NCI-H2196 (cell line): ENCODE data around the gene BCL7A.
A peak's percentile ranks its signal among the peaks of the same experiment; 100 is the strongest.
"Not testable (repeated sequence)": the region's sequence is repeated elsewhere in the genome, so short reads cannot be mapped to it uniquely, and the experiment has no call there.

Experiments used
- DNase-seq: peaks from one replicate; lab custom pipeline; 2025; ENCODE audit not compliant: unreplicated experiment; lab: John Stamatoyannopoulos, UW

BCL7A gene

DNA sequence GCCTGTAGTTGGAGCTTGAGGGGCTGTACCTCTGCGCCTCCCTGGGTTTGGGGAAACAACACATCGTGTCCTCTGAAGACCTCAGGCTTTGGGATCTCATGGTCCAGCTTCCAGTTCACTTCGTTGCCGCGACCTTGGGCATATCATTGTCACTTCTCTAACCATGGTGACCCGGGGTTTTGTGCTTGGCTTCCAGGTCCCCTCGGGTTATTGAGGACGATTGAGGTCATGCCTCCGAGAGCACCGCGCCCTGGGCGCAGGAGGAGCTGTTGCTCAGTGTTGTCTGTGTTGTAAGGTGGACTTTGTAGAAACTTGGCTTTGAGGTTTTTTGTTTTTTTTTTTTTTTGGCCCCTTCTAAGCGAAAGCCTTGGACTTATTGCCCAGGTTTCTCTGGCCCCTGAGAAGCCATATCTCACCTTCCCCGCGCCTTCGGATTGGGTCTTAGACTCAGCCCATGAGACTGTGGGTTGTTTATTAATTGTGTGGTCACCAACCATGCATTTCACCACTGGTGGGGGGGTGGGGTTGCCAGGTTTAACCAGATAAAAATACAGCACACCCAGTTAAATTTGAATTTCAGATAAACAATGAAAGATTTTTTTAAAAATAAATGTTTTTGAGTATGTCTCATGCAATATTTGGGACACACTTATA is 2.6 kb downstream of the BCL7A start:
- no peak for DNase-seq

DNA sequence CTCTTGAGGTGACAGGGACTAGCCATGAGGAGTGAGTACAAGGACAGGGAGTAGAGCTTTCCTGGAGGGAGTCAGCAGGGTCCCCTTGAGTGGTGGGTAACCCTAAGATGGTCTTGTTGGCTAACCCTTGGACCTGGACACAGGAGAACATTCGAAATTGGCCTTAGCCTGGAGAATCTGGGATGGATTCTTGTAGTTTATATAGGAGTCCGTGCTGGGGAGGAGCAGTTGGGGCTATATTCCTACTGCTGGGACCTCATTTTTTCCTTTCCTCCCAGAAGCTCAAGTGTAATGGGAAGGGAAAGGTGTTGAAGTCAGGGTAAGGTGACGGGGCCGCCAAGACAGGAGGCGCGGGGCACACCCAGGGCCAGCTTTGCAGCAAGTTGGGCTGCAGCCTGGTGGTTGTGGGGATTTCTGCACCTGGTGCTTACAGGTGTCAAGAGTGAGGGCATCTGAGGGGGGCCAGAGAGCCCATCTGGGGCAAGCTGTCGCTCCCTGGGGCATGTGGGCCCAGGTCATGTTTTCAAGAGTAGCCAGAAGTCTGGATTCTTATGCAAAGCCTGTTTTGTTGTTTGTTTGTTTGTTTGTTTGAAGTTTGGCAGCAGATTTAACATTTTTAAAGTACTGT is 5.1 kb downstream of the BCL7A start:
- no peak for DNase-seq

DNA sequence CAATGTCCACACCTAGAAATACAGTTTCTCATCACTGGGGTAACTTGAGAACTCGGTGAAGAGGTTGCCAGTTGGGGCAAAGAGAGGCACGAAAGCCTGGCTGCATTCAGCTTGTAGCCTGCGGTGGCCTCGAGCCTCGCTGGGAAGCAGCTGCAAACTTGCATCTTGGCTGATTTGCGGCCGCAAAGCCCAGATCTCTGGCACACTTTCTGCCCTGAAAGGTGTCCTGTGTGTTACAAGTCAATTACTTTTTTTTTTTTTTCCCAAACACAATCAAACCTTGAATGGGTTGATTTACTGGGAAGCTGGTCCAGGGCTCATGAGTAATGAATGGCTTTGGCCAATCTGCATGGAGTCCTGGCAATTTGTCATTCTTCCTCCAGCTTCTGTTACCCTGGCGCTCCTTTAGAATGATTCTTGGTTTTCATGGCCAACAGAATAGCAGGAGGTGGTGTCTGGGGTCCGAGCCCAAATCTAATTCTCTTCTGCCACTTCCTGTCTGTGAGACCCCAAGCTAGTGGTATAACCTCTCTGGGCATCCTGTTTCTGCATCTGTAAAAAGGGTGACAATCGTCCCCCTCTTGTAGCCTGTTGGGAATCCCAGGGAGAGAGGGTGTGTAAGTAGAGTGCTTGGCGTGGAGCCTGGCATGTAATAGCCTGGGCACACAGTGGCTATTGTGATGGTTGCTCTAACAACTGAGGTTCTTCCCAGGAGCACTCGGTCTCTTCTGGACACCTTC is 6.7 kb downstream of the BCL7A start:
- peak; percentile 25 for DNase-seq

DNA sequence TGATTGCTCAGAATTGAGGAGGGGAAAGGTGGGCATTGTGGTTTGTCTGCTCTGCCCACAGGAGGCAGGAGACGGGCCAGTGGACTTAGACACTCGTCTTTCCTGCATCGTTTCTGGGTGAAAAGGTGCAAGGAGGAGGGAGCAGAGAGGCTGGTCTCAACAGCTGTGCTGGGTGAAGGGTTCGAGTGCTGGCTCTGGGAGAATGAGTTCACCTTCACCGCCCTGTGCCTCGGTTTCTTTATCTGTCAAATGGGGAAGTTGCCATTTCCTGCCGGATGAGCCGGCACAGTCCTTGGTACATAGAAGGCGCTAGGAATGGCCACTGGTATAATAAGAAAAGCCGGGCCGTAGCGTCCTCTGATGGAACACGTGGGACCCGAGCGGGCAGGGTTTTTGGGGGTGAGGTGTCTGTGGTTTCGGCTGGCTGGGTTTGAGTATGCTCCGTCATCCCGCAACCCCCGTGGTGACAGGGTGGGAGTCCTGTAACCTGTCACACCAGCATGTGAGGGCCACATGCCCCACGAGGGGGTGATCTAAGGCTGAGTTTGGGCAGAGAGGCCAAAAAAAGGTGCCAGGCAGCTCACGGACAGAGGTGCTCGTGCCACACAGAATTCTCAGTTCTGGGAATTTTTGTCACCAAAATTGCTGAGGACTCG is 7.3 kb downstream of the BCL7A start:
- no peak for DNase-seq

DNA sequence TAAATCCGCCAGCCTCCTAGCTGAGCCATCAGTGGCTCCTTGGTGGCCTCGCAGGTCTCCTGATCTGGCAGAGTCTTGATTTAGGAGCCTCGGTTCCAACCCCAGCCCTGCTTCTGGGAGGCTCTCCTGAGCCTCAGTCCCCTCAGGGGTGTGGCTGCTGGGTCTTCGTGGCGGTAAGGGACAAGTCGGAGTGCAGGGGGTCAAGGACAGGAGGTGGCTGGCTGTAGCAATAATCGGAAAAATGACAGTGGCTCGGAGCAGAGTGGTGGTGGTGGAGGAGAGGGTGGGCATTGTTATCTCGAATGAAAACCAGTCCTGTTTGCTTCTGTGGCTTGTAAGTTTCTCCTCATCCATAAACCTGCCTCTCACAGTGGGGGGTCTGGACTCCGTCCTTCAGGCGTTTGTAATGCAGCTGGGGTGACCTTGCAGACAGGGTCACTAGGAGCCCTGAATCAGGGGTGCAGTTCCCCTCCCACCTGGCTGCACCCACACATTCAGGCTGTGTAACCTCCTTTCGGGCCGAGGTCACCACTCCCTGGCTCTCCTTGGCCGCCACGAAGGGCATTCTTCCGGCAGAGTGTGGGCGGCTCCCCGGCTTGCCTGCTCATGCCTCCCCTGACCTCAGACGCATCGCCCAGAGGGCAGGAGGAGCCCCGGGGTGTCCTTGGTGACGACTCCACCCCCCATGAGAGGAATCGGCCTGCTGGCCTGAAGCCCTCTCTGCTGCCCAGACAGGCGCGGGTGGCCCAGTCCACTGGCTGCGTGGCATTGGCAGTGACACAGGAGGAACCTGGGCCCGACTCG is 8.1 kb downstream of the BCL7A start:
- DNase-seq, result no peak

DNA sequence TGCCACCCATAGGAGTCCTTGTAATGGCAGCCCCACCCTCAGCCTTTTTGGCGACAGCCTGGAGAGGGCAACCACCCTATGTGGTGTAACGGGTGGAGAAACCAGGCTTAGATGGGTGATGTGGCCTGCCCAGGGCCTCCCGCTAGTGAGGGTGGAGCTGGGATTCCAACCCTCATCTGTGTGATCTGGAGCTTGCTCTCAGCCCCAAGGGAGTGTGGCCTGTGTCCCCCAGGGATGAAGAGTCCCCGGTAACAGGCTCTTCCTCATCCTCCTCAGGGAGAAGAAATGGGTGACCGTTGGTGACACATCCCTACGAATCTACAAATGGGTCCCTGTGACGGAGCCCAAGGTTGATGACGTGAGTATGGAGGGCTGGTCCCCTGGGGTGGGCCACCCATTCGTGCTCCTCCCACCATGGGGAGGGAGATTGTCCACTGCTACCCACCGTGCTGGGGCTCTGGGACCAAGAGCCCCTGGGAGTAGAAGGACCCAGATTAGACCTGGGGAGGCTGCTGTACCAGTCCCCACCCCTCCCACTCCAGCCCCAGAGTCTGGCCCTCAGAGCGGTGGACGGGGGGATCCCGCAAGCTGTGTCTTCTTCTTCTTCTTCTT is 8.8 kb downstream of the BCL7A start:
- no peak for DNase-seq

DNA sequence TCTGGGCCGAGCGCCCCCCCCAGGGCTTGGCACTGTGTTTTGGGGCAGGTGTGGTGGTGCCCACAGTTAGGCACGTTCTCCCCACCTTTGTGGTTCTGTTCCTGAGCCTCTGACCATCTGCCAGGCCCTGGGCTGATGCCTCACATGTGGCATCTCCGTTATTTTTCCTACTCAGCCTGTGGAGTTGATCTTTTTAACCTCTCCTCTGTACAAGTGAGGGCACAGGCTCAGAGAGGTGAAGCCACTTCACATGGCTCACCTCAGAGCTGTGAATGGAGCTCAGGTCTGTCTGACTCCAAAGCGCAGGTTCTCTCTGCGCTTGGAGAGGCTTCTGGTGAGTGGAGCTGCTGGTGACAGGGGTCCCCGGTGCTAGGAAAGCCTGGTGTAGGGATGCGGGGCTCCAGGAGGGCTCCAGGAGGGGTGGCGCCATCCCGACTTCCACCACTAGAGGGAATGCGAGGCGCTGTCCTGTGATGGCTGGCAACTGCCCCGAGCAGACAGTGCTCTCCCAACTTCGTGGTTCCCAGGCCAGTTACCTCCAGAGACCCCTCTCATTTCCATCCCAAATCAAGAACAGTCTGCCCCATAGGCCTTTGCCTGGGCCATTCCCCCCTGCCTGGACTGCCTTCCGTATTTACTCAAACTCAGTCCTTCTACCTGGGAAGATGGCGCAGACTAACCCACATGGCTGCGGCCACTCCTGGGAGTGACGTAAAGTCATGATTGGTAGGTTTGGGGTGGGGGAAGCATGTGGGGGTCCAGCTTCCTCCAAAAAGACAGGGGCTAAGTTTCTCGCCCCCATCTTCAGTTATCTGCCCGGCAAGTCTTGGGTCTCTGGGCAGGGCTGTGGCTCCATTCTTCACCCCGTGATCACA is 9.9 kb downstream of the BCL7A start:
- peak; percentile 33 for DNase-seq

DNA sequence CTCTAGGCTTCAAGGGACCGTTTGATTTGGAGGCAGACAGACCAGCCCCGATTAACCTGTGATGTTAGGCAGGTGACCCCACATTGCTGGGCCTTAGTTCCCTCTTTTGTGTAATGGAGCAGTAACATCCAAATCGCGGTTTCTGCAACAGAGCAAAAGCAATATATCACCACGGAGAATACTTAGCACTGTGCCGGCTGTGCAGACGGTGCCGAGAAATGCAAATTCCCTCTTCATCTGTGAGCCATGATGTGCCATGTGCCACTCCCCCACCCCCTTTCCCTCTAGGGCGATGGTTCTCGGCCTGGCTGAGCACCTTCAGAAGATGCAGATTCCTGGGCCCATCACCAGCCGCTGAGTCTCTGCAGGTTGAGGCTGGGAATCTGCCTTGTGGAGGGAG is 10.9 kb downstream of the BCL7A start:
- no peak for DNase-seq

DNA sequence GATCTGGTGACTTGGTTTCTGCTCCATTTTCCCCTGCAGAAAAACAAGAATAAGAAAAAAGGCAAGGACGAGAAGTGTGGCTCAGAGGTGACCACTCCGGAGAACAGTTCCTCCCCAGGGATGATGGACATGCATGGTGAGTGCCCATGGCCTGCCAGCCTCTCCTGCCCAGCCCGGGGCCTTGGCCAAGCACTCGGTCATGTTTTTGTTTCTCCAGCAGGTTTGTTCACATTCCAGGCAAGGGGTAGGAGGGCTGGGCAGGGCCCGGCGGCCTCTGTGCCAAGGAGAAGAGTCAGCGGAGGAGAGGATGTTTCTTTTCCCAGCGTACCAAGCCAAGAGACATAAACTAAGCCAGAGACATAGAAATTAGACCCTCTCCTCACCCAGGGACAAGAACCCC is 13.6 kb downstream of the BCL7A start:
- no peak for DNase-seq

DNA sequence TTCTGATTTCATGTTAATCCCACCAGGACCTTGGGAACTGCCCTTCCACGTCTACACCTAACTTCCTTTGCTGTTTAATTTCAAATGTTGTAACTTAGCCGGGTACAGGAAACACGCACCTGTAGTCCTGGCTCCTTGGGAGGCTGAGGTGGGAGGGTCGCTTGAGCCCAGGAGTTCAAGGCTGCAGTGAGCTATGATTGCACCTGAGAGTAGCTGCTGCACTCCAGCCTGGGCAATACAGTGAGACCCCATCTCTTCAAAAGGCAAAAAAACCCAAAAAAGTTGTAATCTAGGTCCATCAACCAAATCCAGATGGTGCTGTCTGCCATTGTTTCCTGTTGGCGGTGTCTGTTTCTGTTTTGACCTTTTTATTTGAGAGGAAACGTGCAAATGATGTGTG is 14.5 kb downstream of the BCL7A start:
- DNase-seq, result no peak

DNA sequence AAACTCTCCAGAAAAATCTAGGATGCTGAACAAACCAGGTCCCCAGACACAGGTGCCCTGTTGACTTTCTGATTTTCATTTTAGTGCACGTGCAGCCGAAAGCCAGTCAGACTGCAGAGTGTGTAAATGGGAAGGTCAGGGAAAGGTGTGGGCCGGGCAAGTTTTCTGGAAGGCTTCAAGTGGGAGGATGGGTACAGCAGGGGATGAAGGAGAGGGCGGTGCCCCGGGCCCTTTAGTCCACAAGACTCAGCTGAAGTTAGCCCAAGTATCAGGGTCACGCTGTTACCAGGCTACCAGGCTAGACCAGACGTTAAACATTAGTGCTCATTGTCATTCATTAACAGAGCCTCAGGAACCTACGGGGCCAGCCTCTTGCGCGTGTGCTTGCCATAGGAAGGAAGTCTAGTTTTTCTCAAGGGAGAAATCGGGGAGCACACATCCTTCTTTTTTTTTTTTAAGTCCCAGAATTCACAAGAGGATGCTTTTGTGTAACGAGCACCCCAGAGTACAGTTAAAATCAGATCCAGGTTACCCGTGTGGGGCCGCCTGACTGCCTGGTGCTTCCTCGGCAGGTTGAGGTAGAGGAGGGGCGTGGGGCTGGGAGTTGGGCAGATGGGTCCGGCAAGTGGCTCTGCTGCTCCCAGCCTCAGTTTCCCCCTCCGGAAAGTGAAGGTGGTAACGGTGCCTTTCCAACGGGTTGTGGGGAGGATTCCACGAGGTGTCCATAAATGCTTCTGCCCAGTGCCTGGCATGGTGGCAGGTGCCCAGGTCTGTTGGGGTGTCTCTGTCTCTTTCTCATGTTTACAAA is 19.1 kb downstream of the BCL7A start:
- DNase-seq, result no peak

DNA sequence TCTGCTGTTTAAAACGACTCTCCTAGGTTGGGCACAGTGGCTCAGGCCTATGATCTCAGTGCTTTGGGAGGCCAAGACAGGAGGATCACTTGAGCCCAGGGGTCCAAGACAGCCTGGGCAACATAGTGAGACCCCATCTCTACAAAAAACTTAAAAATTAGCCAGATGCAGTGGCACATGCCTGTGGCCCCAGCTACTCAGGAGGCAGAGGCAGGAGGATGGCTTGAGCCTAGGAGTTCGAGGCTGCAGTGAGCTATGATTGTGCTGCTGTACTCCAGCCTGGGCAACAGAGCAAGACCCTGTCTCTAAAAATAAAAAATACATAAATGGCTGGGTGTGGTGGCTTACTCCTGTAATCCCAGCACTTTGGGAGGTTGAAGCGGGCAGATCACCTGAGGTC is 19.8 kb downstream of the BCL7A start:
- not testable (repeated sequence) for DNase-seq

DNA sequence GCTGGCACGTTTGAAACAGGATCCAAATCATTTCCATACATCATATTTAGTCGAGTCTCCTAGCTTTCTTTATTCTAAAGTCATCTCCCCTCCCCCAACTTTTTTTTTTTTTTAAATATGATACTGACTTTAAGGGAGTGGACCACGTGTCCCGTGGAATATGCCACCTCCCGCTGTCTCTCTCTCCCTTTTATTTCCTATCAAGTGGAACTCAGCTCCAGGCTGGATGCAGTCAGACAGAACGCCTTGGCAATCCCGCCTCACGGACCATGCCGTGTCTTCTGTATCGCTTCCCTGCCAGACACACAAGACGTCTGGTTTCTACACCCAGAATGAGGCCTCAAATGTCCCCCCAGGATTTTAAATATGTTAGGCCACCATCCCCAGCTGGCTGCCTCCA is 21.2 kb downstream of the BCL7A start:
- DNase-seq, result no peak

DNA sequence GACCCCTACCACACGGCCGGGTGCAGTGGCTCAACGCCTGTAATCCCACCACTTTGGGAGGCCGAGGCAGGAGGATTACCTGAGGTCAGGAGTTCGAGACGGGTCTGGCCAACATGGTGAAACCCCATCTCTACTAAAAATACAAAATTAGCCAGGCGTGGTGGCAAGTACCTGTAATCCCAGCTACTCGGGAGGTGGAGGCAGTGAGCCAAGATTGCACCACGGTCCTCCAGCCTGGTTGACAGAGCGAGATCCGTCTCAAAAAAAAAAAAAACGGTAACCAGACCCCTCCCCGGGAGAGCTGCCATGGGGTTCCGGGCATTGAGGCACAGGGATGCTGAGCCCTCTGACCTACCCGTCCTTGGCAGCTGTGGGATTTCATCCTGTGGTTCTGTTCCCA is 21.8 kb downstream of the BCL7A start:
- no peak for DNase-seq

DNA sequence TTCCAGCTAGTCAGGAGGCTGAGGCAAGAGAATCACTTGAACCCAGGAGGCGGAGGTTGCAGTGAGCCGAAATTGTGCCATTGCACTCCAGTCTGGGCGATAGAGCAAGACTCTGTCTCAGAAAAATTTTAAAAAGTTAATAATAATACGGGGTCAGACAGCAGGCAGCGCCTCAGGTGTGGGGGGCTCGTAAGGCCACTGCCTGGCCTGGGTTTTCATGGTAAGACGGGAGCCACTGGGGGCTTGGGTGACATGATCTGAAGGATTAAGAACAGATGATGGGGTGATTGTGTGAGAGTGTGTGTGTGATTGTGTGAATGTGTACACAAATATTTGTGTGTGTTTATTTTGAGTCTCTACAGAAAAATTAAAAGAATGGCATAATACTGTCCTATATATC is 23.6 kb downstream of the BCL7A start:
- no peak for DNase-seq

DNA sequence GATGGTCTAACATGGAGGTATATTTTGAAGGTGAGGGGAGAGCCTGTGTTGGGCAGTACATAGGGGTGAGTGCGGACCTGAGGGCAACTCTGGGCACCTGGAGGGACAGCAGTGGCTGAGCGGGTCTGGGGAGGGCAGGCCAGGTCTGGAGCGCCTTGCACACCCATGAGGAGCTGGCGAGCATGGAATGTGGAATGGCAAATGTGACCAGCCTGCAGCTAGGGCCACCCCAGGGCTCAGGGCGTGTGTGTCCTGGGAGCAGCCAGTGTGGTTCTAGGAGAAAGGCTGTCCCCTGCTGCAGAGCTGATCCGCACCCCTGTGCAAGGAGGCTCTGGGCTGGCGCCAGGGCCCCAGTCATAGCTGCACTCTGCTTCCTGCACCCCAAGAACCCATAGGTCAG is 24.5 kb downstream of the BCL7A start:
- DNase-seq, result no peak

DNA sequence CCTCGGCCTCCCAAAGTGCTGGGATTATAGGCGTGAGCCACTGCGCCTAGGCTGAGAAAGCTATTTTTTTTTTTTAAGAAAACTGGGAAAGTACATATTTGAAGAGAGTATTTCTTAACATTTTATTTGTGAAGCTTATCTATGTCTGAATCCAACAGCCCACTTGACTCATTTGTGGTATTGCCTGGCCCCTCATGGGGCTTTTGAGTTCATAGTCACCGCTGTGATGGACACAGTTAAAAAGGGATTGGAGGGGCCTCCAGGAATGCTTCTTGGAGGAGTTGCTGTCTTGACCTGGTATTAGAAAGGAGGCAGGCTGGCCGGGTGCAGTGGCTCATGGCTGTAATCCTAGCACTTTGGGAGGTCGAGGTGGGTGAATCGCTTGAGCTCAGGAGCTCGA is 26.5 kb downstream of the BCL7A start:
- DNase-seq, result no peak

DNA sequence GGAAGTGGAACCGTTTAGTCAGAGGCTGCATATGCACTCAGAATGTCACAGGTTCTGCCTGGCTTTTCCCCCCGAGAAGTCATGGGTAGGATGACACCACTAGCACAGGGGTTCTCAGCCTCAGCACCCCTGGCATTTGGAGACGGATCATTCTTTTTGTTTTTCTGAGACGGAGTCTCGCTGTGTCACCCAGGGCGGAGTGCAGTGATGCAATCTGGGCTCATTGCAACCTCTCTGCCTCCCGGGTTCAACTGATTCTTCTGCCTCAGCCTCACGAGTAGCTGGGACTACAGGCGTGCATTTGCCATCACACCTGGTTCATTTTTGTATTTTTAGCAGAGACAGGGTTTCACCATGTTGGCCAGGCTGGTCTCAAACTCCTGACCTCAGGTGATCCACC is 28.1 kb downstream of the BCL7A start:
- DNase-seq, result no peak

DNA sequence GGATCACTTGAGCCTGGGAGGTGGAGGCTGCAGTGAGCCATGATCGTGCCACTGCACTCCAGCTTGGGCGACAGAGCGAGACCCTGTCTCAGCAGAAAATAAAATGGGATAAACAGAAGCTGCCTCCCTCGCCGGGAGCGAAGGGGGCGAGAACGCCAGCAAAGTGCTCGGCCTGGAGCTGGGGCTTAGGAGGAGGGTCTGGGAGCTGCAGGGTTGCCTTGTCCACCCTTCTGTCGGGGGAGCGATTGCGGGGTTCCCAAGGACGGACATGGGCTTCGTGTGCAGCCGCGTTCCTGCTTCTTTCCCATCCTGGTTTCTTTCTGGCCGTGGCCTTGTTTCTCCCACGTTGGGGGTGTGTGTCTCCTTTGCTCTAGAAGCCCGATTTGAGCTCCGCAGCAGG is 29.0 kb downstream of the BCL7A start:
- DNase-seq, result no peak
